ENCODE data around the gene RTTN.
"Not testable (repeated sequence)": the region's sequence is repeated elsewhere in the genome, so short reads cannot be mapped to it uniquely, and the experiment has no call there.

The RTTN gene

DNA sequence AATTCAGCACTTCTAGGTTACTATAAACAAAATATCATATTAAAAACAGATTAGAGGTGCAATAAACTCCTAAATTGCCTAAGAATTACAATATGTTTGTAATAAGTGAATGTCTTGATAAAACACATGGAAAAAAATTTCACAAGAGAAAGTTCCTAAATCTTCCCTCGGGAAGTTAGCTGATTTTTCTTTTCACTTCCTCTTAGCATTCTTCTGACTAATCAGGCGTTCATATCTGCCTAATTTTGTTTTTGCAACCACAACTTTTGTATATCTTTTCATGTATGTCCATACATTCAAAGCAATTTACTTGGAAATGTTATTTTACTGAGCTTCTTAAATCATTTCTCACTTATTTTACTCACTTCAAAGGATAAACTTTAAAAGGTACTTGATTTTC lies 88.5 kb downstream of the RTTN start:
- no peaks in the 10 kb centered on the region for H3K36me3 ChIP-seq (ENCODE audit: control insufficient read depth, low read depth, low read length)
- H3K4me3 ChIP-seq (ENCODE audit: low read length), result no peak overlapping the region
- no peaks in the 10 kb centered on the region for H3K27me3 ChIP-seq (ENCODE audit: control insufficient read depth, insufficient read depth, low read length)
- no peaks in the 10 kb centered on the region for H3K9me3 ChIP-seq (ENCODE audit: control insufficient read depth, low read depth, low read length)
- H3K4me1 ChIP-seq (ENCODE audit: control insufficient read depth, low read depth, low read length), result no peaks in the 10 kb centered on the region
- H3K27ac ChIP-seq (ENCODE audit: low read length), result no peak overlapping the region
- no peak overlapping the region for H3K9ac ChIP-seq (ENCODE audit: low read length)

DNA sequence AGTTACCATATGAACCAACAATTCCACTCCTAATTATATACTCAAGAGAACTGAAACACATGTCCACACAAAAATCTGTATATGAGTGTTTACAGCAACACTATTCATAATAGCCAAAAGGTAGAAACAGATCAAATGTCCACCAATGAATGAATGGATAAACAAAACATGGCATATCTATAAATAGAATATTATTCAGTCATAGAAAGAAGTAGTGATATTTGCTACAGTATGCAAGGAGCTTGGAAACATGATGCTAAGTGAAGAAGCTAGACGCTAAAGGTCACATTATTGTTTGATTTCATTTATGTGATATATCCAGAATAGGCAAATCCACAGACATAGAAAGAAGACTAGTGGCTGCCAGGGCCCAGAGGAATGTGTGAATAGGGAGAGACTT lies 92.0 kb downstream of the RTTN start:
- Histone ChIP-seq H3K4me1 (ENCODE audit: control insufficient read depth, low read depth, low read length) (no peaks in the 10 kb centered on the region), H3K4me3 (ENCODE audit: low read length) (no peak overlapping the region), H3K9ac (ENCODE audit: low read length) (no peak overlapping the region), H3K27me3 (ENCODE audit: control insufficient read depth, insufficient read depth, low read length) (no peaks in the 10 kb centered on the region), H3K27ac (ENCODE audit: low read length) (no peak overlapping the region), H3K36me3 (ENCODE audit: control insufficient read depth, low read depth, low read length) (no peaks in the 10 kb centered on the region), H3K9me3 (ENCODE audit: control insufficient read depth, low read depth, low read length) (no peaks in the 10 kb centered on the region)

DNA sequence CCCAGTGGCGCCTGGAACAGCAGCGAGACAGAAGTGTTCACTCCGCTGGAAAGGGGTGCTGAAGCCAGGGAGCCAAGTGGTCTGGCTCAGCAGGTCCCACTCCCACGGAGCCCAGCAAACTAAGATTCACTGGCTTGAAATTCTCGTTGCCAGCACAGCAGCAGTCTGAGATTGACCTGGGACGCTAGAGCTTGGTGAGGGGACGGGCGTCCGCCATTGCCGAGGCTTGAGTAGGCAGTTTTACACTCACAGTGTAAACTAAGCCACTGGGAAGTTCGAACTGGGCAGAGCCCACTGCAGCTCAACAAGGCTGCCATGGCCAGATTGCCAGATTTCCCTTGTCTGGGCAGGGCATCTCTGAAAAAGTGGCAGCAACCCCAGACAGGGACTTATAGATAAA lies 94.8 kb downstream of the RTTN start:
- Histone ChIP-seq H3K36me3 (ENCODE audit: control insufficient read depth, low read depth, low read length) (no peaks in the 10 kb centered on the region), H3K9me3 (ENCODE audit: control insufficient read depth, low read depth, low read length) (no peaks in the 10 kb centered on the region), H3K27me3 (ENCODE audit: control insufficient read depth, insufficient read depth, low read length) (no peaks in the 10 kb centered on the region), H3K4me1 (ENCODE audit: control insufficient read depth, low read depth, low read length) (no peaks in the 10 kb centered on the region), H3K4me3 (ENCODE audit: low read length) (no peak overlapping the region), H3K9ac (ENCODE audit: low read length) (no peak overlapping the region), H3K27ac (ENCODE audit: low read length) (no peak overlapping the region)

DNA sequence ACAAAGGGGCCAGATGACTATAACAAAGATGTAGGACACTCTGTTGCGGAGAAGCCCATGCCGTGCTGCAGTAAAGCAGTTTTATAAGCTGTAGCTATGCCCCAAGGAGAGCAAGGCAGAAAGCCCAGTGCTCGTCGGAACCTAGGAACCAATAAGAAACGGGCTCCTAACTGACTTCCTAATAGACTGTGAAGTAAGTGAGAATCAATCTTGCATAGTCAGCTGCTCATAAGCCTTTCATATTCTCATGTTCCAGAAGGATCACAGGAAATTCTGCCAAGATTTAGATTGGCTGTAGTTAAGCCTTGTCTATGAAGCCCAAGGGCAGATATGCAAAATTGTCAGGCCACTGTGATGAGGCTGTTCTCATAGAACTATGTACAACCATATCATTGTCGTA lies 98.4 kb downstream of the RTTN start:
- Histone ChIP-seq H3K9me3 (ENCODE audit: control insufficient read depth, low read depth, low read length) (no peaks in the 10 kb centered on the region), H3K9ac (ENCODE audit: low read length) (no peak overlapping the region), H3K36me3 (ENCODE audit: control insufficient read depth, low read depth, low read length) (peaks cover 3% of the 10 kb centered on the region), H3K4me1 (ENCODE audit: control insufficient read depth, low read depth, low read length) (no peaks in the 10 kb centered on the region), H3K4me3 (ENCODE audit: low read length) (no peak overlapping the region), H3K27me3 (ENCODE audit: control insufficient read depth, insufficient read depth, low read length) (no peaks in the 10 kb centered on the region), H3K27ac (ENCODE audit: low read length) (no peak overlapping the region)

DNA sequence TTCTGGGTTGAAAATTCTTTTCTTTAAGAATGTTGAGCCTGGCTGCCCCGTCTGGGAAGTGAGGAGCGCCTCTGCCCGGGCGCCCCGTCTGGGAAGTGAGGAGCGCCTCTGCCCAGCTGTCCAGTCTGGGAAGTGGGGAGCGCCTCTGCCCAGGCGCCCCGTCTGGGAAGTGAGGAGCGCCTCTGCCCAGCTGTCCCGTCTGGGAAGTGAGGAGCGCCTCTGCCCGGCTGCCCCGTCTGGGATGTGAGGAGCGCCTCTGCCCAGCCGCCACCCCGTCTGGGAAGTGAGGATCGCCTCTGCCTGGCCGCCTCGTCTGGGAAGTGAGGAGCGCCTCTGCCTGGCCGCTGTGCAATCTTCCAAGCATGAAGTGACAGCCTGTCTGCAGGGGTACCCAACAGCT lies 102.6 kb downstream of the RTTN start:
- not testable (repeated sequence) for H3K27ac ChIP-seq (ENCODE audit: low read length); H3K36me3 ChIP-seq (ENCODE audit: control insufficient read depth, low read depth, low read length); H3K9me3 ChIP-seq (ENCODE audit: control insufficient read depth, low read depth, low read length); H3K4me1 ChIP-seq (ENCODE audit: control insufficient read depth, low read depth, low read length); H3K27me3 ChIP-seq (ENCODE audit: control insufficient read depth, insufficient read depth, low read length); H3K9ac ChIP-seq (ENCODE audit: low read length); H3K4me3 ChIP-seq (ENCODE audit: low read length)

DNA sequence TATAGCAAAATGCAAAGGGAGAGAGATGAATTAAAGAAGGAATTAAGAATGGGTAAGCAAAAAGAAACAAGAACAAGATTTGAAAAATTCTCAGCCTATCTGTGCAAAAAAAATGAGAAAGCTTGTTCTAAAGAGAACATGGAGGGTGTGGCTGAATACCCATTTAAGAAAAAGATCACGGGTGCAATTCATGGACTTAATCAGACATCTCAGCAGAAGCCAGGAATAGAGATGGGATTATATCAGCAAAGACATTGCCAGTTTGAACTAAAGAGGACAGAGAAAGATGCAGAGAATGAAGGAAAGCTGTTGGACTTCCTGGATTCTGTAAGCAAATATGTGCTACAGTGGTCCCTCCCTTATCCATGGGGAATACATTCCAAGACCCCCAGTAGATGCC lies 115.6 kb downstream of the RTTN start:
- H3K4me1 ChIP-seq (ENCODE audit: control insufficient read depth, low read depth, low read length), result no peaks in the 10 kb centered on the region
- H3K27me3 ChIP-seq (ENCODE audit: control insufficient read depth, insufficient read depth, low read length), result no peaks in the 10 kb centered on the region
- H3K27ac ChIP-seq (ENCODE audit: low read length), result no peak overlapping the region
- no peak overlapping the region for H3K9ac ChIP-seq (ENCODE audit: low read length)
- no peaks in the 10 kb centered on the region for H3K9me3 ChIP-seq (ENCODE audit: control insufficient read depth, low read depth, low read length)
- no peaks in the 10 kb centered on the region for H3K36me3 ChIP-seq (ENCODE audit: control insufficient read depth, low read depth, low read length)
- H3K4me3 ChIP-seq (ENCODE audit: low read length), result no peak overlapping the region

DNA sequence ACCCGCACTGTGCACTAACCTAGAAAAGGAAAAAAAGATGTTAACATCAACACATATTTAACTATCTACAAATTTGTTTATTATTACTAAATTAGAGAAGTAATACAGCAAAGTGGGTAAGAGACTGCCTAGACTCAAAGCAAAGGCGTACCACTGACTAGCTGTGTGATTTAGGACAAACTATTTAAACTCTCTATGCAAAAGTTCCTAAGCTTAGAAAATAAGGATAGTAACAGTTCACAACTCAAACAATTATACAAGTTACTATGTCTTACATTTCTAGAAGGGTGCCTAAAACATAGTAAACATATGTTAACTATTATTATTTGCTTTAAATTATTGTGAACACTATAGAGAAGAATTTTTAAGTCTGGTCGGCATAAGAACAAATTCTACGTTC lies 119.4 kb downstream of the RTTN start:
- Histone ChIP-seq H3K9ac (ENCODE audit: low read length) (no peak overlapping the region), H3K9me3 (ENCODE audit: control insufficient read depth, low read depth, low read length) (no peaks in the 10 kb centered on the region), H3K27me3 (ENCODE audit: control insufficient read depth, insufficient read depth, low read length) (no peaks in the 10 kb centered on the region), H3K4me1 (ENCODE audit: control insufficient read depth, low read depth, low read length) (no peaks in the 10 kb centered on the region), H3K4me3 (ENCODE audit: low read length) (no peak overlapping the region), H3K36me3 (ENCODE audit: control insufficient read depth, low read depth, low read length) (no peaks in the 10 kb centered on the region), H3K27ac (ENCODE audit: low read length) (no peak overlapping the region)

DNA sequence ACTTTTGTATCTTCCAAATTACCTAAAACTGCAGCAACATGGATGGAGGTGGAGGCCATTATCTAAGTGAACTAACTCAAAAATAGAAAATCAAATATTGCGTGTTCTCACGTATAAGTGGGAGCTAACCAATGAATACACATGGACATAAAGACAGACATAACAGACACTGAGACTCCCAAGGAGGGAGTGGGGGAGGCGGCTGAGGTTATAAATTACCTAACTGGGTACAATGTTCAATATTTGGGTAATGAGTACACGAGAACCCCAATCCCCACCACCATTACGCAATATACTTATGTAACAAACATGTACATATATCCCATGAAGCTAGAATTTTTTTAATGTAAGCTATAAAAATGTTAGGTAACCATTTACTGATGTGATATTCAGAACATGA lies 119.8 kb downstream of the RTTN start:
- Histone ChIP-seq H3K9ac (ENCODE audit: low read length) (no peak overlapping the region), H3K4me3 (ENCODE audit: low read length) (no peak overlapping the region), H3K27me3 (ENCODE audit: control insufficient read depth, insufficient read depth, low read length) (no peaks in the 10 kb centered on the region), H3K36me3 (ENCODE audit: control insufficient read depth, low read depth, low read length) (no peaks in the 10 kb centered on the region), H3K27ac (ENCODE audit: low read length) (no peak overlapping the region), H3K9me3 (ENCODE audit: control insufficient read depth, low read depth, low read length) (no peaks in the 10 kb centered on the region), H3K4me1 (ENCODE audit: control insufficient read depth, low read depth, low read length) (no peaks in the 10 kb centered on the region)

DNA sequence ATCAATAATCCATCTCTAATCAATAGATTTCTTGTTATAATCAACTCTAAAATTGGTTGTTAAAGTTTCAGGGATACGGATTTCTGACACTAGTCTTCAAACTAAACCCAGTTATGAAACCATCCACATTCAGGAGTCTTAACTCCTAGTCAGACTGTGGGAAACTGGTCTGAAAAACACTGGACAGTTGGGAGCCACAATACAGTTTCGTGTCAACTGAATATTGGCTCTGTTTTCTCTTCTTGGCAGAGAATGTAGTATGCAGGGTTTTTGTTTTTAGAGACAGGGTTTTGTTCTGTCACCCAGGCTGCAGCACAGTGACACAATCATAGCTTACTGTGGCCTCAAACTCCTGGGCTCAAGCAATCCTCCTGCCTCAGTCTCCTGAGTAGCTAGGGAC lies 123.1 kb downstream of the RTTN start:
- Histone ChIP-seq H3K4me3 (ENCODE audit: low read length) (no peak overlapping the region), H3K4me1 (ENCODE audit: control insufficient read depth, low read depth, low read length) (no peaks in the 10 kb centered on the region), H3K27ac (ENCODE audit: low read length) (no peak overlapping the region), H3K36me3 (ENCODE audit: control insufficient read depth, low read depth, low read length) (no peaks in the 10 kb centered on the region), H3K9me3 (ENCODE audit: control insufficient read depth, low read depth, low read length) (no peaks in the 10 kb centered on the region), H3K9ac (ENCODE audit: low read length) (no peak overlapping the region), H3K27me3 (ENCODE audit: control insufficient read depth, insufficient read depth, low read length) (no peaks in the 10 kb centered on the region)

DNA sequence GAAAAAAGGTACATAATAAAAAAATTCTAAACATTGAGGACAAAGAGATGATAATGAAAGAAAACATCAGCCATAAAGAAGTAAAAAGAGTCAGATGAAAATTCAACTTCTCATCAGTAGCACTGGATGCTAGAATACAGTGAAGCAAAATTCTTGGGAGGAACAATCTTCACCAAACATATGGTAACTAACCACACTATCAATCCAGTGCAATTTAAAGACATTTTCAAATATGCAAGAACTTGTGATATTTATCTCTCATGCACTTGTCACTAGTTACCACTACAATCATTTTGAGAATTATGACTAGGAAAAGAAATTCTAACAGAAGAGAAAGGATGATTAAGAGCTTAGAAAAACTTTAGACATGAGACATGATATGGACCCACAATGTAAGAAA lies 127.4 kb downstream of the RTTN start:
- H3K4me3 ChIP-seq (ENCODE audit: low read length), result no peak overlapping the region
- no peaks in the 10 kb centered on the region for H3K9me3 ChIP-seq (ENCODE audit: control insufficient read depth, low read depth, low read length)
- H3K36me3 ChIP-seq (ENCODE audit: control insufficient read depth, low read depth, low read length), result no peaks in the 10 kb centered on the region
- H3K9ac ChIP-seq (ENCODE audit: low read length), result no peak overlapping the region
- no peaks in the 10 kb centered on the region for H3K27me3 ChIP-seq (ENCODE audit: control insufficient read depth, insufficient read depth, low read length)
- H3K4me1 ChIP-seq (ENCODE audit: control insufficient read depth, low read depth, low read length), result no peaks in the 10 kb centered on the region
- H3K27ac ChIP-seq (ENCODE audit: low read length), result no peak overlapping the region

DNA sequence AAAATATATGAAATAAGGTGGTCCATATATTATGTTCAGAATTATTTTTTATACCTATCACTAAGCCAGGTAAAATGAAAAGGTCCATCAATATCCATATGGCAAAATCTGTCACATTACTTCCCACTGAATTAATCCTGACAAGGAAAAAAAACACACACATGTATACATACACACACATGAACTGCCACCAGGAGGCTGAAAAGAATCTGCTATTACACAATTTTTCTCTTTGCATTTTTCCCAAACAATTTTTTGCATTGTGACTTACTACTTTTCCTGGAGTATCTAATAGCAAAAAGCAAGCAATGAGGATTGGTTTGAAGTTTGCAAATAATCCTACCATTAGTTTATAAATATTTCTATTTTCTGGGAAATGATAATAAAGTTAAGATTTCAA lies 129.6 kb downstream of the RTTN start:
- H3K4me3 ChIP-seq (ENCODE audit: low read length), result no peak overlapping the region
- no peak overlapping the region for H3K9ac ChIP-seq (ENCODE audit: low read length)
- no peak overlapping the region for H3K27ac ChIP-seq (ENCODE audit: low read length)
- no peaks in the 10 kb centered on the region for H3K36me3 ChIP-seq (ENCODE audit: control insufficient read depth, low read depth, low read length)
- H3K27me3 ChIP-seq (ENCODE audit: control insufficient read depth, insufficient read depth, low read length), result no peaks in the 10 kb centered on the region
- no peaks in the 10 kb centered on the region for H3K4me1 ChIP-seq (ENCODE audit: control insufficient read depth, low read depth, low read length)
- H3K9me3 ChIP-seq (ENCODE audit: control insufficient read depth, low read depth, low read length), result no peaks in the 10 kb centered on the region

DNA sequence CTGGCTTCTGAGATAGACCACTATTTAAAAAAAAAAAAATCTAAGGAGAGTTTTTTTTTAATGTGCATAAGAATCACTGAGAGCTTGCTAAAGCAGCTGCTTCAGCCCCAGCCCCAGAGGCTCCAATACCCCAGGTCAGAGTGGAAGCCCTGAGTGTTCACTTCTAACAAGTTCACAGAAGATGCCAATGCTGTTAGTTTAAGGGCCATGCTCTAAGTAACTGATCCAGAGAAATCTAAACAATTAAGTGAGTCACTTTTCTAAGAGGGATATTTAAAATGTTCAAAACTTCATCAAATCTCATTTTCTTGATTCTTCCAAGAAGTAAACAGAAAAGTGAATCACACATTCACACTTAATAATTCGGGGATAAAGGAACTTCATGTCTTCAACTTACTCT lies 131.4 kb downstream of the RTTN start:
- Histone ChIP-seq H3K9me3 (ENCODE audit: control insufficient read depth, low read depth, low read length) (no peaks in the 10 kb centered on the region), H3K27me3 (ENCODE audit: control insufficient read depth, insufficient read depth, low read length) (no peaks in the 10 kb centered on the region), H3K36me3 (ENCODE audit: control insufficient read depth, low read depth, low read length) (no peaks in the 10 kb centered on the region), H3K4me1 (ENCODE audit: control insufficient read depth, low read depth, low read length) (no peaks in the 10 kb centered on the region), H3K27ac (ENCODE audit: low read length) (no peak overlapping the region), H3K9ac (ENCODE audit: low read length) (no peak overlapping the region), H3K4me3 (ENCODE audit: low read length) (no peak overlapping the region)

DNA sequence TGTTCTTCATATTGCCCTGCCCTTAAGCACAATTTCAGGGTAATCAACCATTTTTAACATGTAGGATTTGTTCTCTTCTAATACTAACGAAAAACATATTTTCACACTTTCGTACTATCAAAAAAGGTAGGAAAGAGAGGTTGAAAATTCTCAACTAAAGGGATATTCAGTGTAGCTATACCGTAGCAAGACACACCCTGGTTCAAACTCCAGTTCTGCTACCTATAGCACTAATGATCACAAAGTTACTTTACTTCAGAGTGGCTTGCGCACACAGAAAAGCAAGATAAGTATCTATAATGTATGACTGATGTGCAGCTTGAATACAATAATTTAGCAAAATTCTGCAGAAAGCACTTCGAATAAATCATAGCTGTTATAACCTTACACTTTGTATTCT lies 132.1 kb downstream of the RTTN start:
- H3K9me3 ChIP-seq (ENCODE audit: control insufficient read depth, low read depth, low read length), result no peaks in the 10 kb centered on the region
- H3K36me3 ChIP-seq (ENCODE audit: control insufficient read depth, low read depth, low read length), result no peaks in the 10 kb centered on the region
- H3K27ac ChIP-seq (ENCODE audit: low read length), result no peak overlapping the region
- H3K27me3 ChIP-seq (ENCODE audit: control insufficient read depth, insufficient read depth, low read length), result no peaks in the 10 kb centered on the region
- H3K9ac ChIP-seq (ENCODE audit: low read length), result no peak overlapping the region
- no peaks in the 10 kb centered on the region for H3K4me1 ChIP-seq (ENCODE audit: control insufficient read depth, low read depth, low read length)
- H3K4me3 ChIP-seq (ENCODE audit: low read length), result no peak overlapping the region

All from iPS-18a (cell line).